MM.1S (cell line): ENCODE measurements around the gene MAPKAPK5.
"Not testable (repeated sequence)": the region's sequence is repeated elsewhere in the genome, so short reads cannot be mapped to it uniquely, and the experiment has no call there.

ENCODE experiments used
- DNase-seq: peaks from one replicate; pipeline ENCODE4 v3.0.0-alpha.2; 2015
- H2AFZ ChIP-seq: fragments of 300-600 bp; sonication (generic); 2 replicates; pipeline ENCODE4 v1.6.0; 2016; ENCODE audit warnings: antibody characterized with exemption, low read length
- H3F3A ChIP-seq: fragments of 300-600 bp; sonication (generic); 2 replicates; pipeline ENCODE4 v1.6.1; 2016; ENCODE audit warnings: mild to moderate bottlenecking, antibody characterized with exemption, low read length, moderate library complexity, mixed read lengths; ENCODE audit not compliant: insufficient read depth
- H3K27ac ChIP-seq: fragments of 300-600 bp; sonication (generic); 2 replicates; pipeline ENCODE4 v1.5.1; 2016; ENCODE audit warnings: mild to moderate bottlenecking, low read length
- H3K27me3 ChIP-seq: fragments of 300-600 bp; sonication (generic); replicated peaks from 2 replicates; pipeline ENCODE4 v1.6.0; 2016; ENCODE audit warnings: low read length; ENCODE audit not compliant: insufficient read depth
- H3K36me3 ChIP-seq: fragments of 300-600 bp; sonication (generic); replicated peaks from 2 replicates; pipeline ENCODE4 v1.6.1; 2016; ENCODE audit warnings: mild to moderate bottlenecking, low read length, mixed read lengths; ENCODE audit not compliant: insufficient read depth
- H3K4me1 ChIP-seq: fragments of 300-600 bp; sonication (generic); 2 replicates; pipeline ENCODE4 v1.6.1; 2016; ENCODE audit warnings: low read length, mixed read lengths
- H3K4me2 ChIP-seq: fragments of 300-600 bp; sonication (generic); 2 replicates; pipeline ENCODE4 v1.6.0; 2016; ENCODE audit warnings: low read depth, low read length
- H3K4me3 ChIP-seq: fragments of 300-600 bp; sonication (generic); 2 replicates; pipeline ENCODE4 v1.5.1; 2016; ENCODE audit warnings: low read length, mixed read lengths
- H3K79me2 ChIP-seq: fragments of 300-600 bp; sonication (generic); 2 replicates; pipeline ENCODE4 v1.6.1; 2016; ENCODE audit warnings: mixed run types, low read length, mixed read lengths
- H3K9ac ChIP-seq: fragments of 300-600 bp; sonication (generic); 2 replicates; pipeline ENCODE4 v1.6.1; 2016; ENCODE audit warnings: low read length, mixed read lengths
- H3K9me2 ChIP-seq: fragments of 300-600 bp; sonication (generic); replicated peaks from 2 replicates; pipeline ENCODE4 v1.6.1; 2016; ENCODE audit warnings: mild to moderate bottlenecking, low read length, mixed read lengths; ENCODE audit not compliant: insufficient read depth
- H3K9me3 ChIP-seq: fragments of 300-600 bp; sonication (generic); replicated peaks from 2 replicates; pipeline ENCODE4 v1.6.1; 2016; ENCODE audit warnings: mild to moderate bottlenecking, low read length, mixed read lengths; ENCODE audit not compliant: insufficient read depth
- H4K20me1 ChIP-seq: fragments of 300-600 bp; sonication (generic); 2 replicates; pipeline ENCODE4 v1.6.1; 2016; ENCODE audit warnings: mild to moderate bottlenecking, low read length, moderate library complexity, mixed read lengths; ENCODE audit not compliant: insufficient read depth
- CTCF ChIP-seq: fragments of 300-600 bp; sonication (generic); IDR thresholded peaks from 2 replicates; pipeline ENCODE4 v1.5.1; 2016; ENCODE audit warnings: antibody characterized with exemption, low read length, mixed read lengths
- EZH2 ChIP-seq: fragments of 300-600 bp; sonication (generic); optimal IDR thresholded peaks from 2 replicates; pipeline ENCODE3; 2017; ENCODE audit warnings: low read depth, mild to moderate bottlenecking, antibody characterized with exemption, low read length, mixed read lengths
- EZH2phosphoT487 ChIP-seq: fragments of 300-600 bp; sonication (generic); IDR thresholded peaks from 2 replicates; pipeline ENCODE4 v1.6.1; 2018; ENCODE audit warnings: antibody characterized with exemption, low read length

Gene MAPKAPK5

GRCh38 chr12:111816065-111816615, 25.9 kb upstream of the MAPKAPK5 start:
- H3K79me2 ChIP-seq = no peaks in the 10 kb centered on the region
- H3K9me3 ChIP-seq = no peaks in the 10 kb centered on the region
- no peak for TF ChIP-seq EZH2phosphoT487
- no peak for TF ChIP-seq CTCF
- no peak for TF ChIP-seq EZH2
- H3K27ac ChIP-seq = no peak overlapping the region
- H3F3A ChIP-seq = no peaks in the 10 kb centered on the region
- H3K4me2 ChIP-seq = no peak overlapping the region
- no peak overlapping the region for H3K9ac ChIP-seq
- no peak overlapping the region for H3K4me3 ChIP-seq
- H2AFZ ChIP-seq = no peak overlapping the region
- no peak for DNase-seq
- H3K27me3 ChIP-seq = no peaks in the 10 kb centered on the region
- no peaks in the 10 kb centered on the region for H3K9me2 ChIP-seq
- no peaks in the 10 kb centered on the region for H4K20me1 ChIP-seq
- no peaks in the 10 kb centered on the region for H3K4me1 ChIP-seq
- H3K36me3 ChIP-seq = no peaks in the 10 kb centered on the region

GRCh38 chr12:111816898-111817297, 25.1 kb upstream of the MAPKAPK5 start:
- H3K9ac ChIP-seq, H3K4me2 ChIP-seq, H3K9me3 ChIP-seq, H3K4me1 ChIP-seq, DNase-seq, H4K20me1 ChIP-seq, H3K27me3 ChIP-seq, H2AFZ ChIP-seq, H3K36me3 ChIP-seq, H3K27ac ChIP-seq, H3K79me2 ChIP-seq, H3F3A ChIP-seq, H3K4me3 ChIP-seq, H3K9me2 ChIP-seq: not testable (repeated sequence)

- Histone ChIP-seq H3K9me2 (no peaks in the 10 kb centered on the region), H3K36me3 (no peaks in the 10 kb centered on the region), H3F3A (no peaks in the 10 kb centered on the region), H3K4me1 (no peaks in the 10 kb centered on the region), H4K20me1 (no peaks in the 10 kb centered on the region), H3K4me3 (no peak overlapping the region), H3K27ac (no peak overlapping the region), H2AFZ (no peak overlapping the region), H3K4me2 (no peak overlapping the region), H3K79me2 (no peaks in the 10 kb centered on the region), H3K9me3 (no peaks in the 10 kb centered on the region), H3K9ac (no peak overlapping the region), H3K27me3 (no peaks in the 10 kb centered on the region)
- DNase-seq = no peak
- no peak for TF ChIP-seq EZH2
These were observed 23.7 kb upstream of the MAPKAPK5 start for GRCh38 chr12:111818340-111818739.

- Histone ChIP-seq H3F3A (no peaks in the 10 kb centered on the region), H3K9me2 (no peaks in the 10 kb centered on the region), H3K36me3 (no peaks in the 10 kb centered on the region), H4K20me1 (no peaks in the 10 kb centered on the region), H3K79me2 (no peaks in the 10 kb centered on the region), H3K27me3 (no peaks in the 10 kb centered on the region), H2AFZ (no peak overlapping the region), H3K9ac (no peak overlapping the region), H3K4me3 (no peak overlapping the region), H3K9me3 (no peaks in the 10 kb centered on the region), H3K4me1 (no peaks in the 10 kb centered on the region), H3K4me2 (no peak overlapping the region), H3K27ac (no peak overlapping the region)
- TF ChIP-seq CTCF (no peak), EZH2 (no peak), EZH2phosphoT487 (no peak)
- DNase-seq = no peak
These were observed 22.6 kb upstream of the MAPKAPK5 start for GRCh38 chr12:111819191-111820158.

- not testable (repeated sequence) for H3K27ac ChIP-seq, DNase-seq, H3K4me2 ChIP-seq
These were observed 21.2 kb upstream of the MAPKAPK5 start for GRCh38 chr12:111820828-111821227.

More at GRCh38 chr12:111820828-111821227, 21.2 kb upstream of the MAPKAPK5 start:
- not testable (repeated sequence) for H4K20me1 ChIP-seq, H3K36me3 ChIP-seq, H3K4me3 ChIP-seq, H3K4me1 ChIP-seq, H3F3A ChIP-seq, H3K9me2 ChIP-seq, H3K79me2 ChIP-seq, H3K9me3 ChIP-seq, H2AFZ ChIP-seq, H3K9ac ChIP-seq, H3K27me3 ChIP-seq
